SK-N-SH treated with all-trans-retinoic acid at 6 μM for 48 hours (cell line): ENCODE measurements around the gene TMEM200B.

Source experiments
- ATAC-seq: fragments of 200-7000 bp; cut with Tn5 transposase; 3 replicates; pipeline ENCODE4 v1.9.1; 2020; ENCODE audit warnings: mild to moderate bottlenecking, moderate library complexity
- ARNTL ChIP-seq: fragments of 450-650 bp; formaldehyde crosslinking; IDR thresholded peaks from 2 replicates; pipeline ENCODE4 v1.5.0; 2020; ENCODE audit warnings: low read depth, mild to moderate bottlenecking, moderate library complexity, borderline replicate concordance
- BACH2 ChIP-seq: fragments of 250-450 bp; sonication (Bioruptor Pico); IDR thresholded peaks from 2 replicates; pipeline ENCODE4 v1.9.0; 2021; ENCODE audit warnings: mild to moderate bottlenecking, borderline replicate concordance
- CSDC2 ChIP-seq: fragments of 250-450 bp; sonication (Bioruptor Pico); IDR thresholded peaks from 2 replicates; pipeline ENCODE4 v1.5.0; 2020; ENCODE audit warnings: mild to moderate bottlenecking, moderate library complexity
- ESRRG ChIP-seq: fragments of 250-450 bp; sonication (Bioruptor Pico); IDR thresholded peaks from 2 replicates; pipeline ENCODE4 v1.6.1; 2021; ENCODE audit warnings: mild to moderate bottlenecking
- GLIS3 ChIP-seq: fragments of 250-450 bp; sonication (Bioruptor Pico); IDR thresholded peaks from 2 replicates; pipeline ENCODE4 v1.5.0; 2020; ENCODE audit warnings: mild to moderate bottlenecking, moderate library complexity
- ISL1 ChIP-seq: fragments of 250-450 bp; sonication (Bioruptor Pico); IDR thresholded peaks from 2 replicates; pipeline ENCODE4 v2.1.2; 2022; ENCODE audit warnings: mild to moderate bottlenecking, moderate library complexity
- OSR1 ChIP-seq: fragments of 250-450 bp; sonication (Bioruptor Pico); IDR thresholded peaks from 2 replicates; pipeline ENCODE4 v1.8.0; 2022; ENCODE audit warnings: moderate library complexity, mild to moderate bottlenecking, inconsistent platforms
- RARB ChIP-seq: fragments of 250-450 bp; sonication (Bioruptor Pico); IDR thresholded peaks from 2 replicates; pipeline ENCODE4 v1.8.0; 2021; ENCODE audit warnings: mild to moderate bottlenecking, moderate library complexity
- SNAI2 ChIP-seq: fragments of 250-450 bp; sonication (Bioruptor Pico); IDR thresholded peaks from 2 replicates; pipeline ENCODE4 v1.5.0; 2020; ENCODE audit warnings: mild to moderate bottlenecking, moderate library complexity
- TCF4 ChIP-seq: fragments of 250-450 bp; sonication (Bioruptor Pico); IDR thresholded peaks from 2 replicates; pipeline ENCODE4 v1.8.0; 2021; ENCODE audit warnings: mild to moderate bottlenecking, moderate library complexity, borderline replicate concordance
- TOX ChIP-seq: fragments of 250-450 bp; sonication (Bioruptor Pico); IDR thresholded peaks from 2 replicates; pipeline ENCODE4 v1.8.0; 2021; ENCODE audit warnings: mild to moderate bottlenecking, moderate library complexity, borderline replicate concordance
- ZFP3 ChIP-seq: fragments of 250-450 bp; sonication (Bioruptor Pico); IDR thresholded peaks from 2 replicates; pipeline ENCODE4 v1.5.0; 2020; ENCODE audit warnings: mild to moderate bottlenecking, moderate library complexity
- ZFP30 ChIP-seq: fragments of 450-650 bp; formaldehyde crosslinking; IDR thresholded peaks from 2 replicates; pipeline ENCODE4 v1.5.0; 2022; ENCODE audit warnings: mild to moderate bottlenecking, moderate library complexity
- ZNF565 ChIP-seq: fragments of 450-650 bp; formaldehyde crosslinking; conservative IDR thresholded peaks from 2 replicates; pipeline ENCODE4 v1.5.0; 2020; ENCODE audit warnings: low read depth, mild to moderate bottlenecking, moderate library complexity
- ZNF70 ChIP-seq: fragments of 450-650 bp; formaldehyde crosslinking; IDR thresholded peaks from 2 replicates; pipeline ENCODE4 v1.5.0; 2020; ENCODE audit warnings: mild to moderate bottlenecking, moderate library complexity
- ZNF8 ChIP-seq: fragments of 450-650 bp; formaldehyde crosslinking; IDR thresholded peaks from 2 replicates; pipeline ENCODE4 v1.5.0; 2020; ENCODE audit warnings: mild to moderate bottlenecking, moderate library complexity
- TF ChIP-seq, protein P1 (sequence below): fragments of 250-450 bp; sonication (Bioruptor Pico); IDR thresholded peaks from 2 replicates; pipeline ENCODE4 v1.8.0; 2020; ENCODE audit warnings: mild to moderate bottlenecking, moderate library complexity, borderline replicate concordance
- TF ChIP-seq, protein P2 (sequence below): fragments of 250-450 bp; sonication (Bioruptor Pico); IDR thresholded peaks from 2 replicates; pipeline ENCODE4 v1.8.0; 2021; ENCODE audit warnings: low read depth, mild to moderate bottlenecking, moderate library complexity, borderline replicate concordance
- TF ChIP-seq, protein P3 (sequence below): fragments of 250-450 bp; sonication (Bioruptor Pico); IDR thresholded peaks from 2 replicates; pipeline ENCODE4 v1.5.0; 2020; ENCODE audit warnings: mild to moderate bottlenecking, moderate library complexity
- TF ChIP-seq, protein P4 (sequence below): fragments of 250-450 bp; sonication (Bioruptor Pico); IDR thresholded peaks from 2 replicates; pipeline ENCODE4 v1.5.1; 2021; ENCODE audit warnings: mild to moderate bottlenecking, moderate library complexity
- TF ChIP-seq, protein P5 (sequence below): fragments of 250-450 bp; sonication (Bioruptor Pico); IDR thresholded peaks from 2 replicates; pipeline ENCODE4 v1.5.1; 2020; ENCODE audit warnings: low read depth, mild to moderate bottlenecking, moderate library complexity

Gene TMEM200B

DNA sequence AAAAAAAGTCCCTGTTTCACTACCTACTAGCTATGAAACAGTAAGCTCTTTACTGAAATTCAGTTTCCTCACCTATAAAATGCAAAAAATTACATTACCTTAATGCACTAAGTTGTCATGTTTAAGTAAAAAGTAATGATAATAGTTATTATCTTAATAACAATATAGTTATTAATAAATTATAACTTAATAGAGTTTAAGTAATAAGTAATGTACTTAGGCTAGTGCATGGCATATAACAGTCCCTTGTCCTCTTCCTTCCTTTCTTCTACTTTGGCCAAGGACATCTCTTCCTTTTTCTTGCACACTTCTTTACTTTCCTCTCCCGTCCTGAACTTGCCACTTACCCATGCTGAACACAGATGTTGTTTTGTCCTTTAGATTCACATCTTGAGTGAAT, 9.0 kb downstream of the TMEM200B start:
- ATAC-seq = no peak
- TF ChIP-seq, protein P1, sequence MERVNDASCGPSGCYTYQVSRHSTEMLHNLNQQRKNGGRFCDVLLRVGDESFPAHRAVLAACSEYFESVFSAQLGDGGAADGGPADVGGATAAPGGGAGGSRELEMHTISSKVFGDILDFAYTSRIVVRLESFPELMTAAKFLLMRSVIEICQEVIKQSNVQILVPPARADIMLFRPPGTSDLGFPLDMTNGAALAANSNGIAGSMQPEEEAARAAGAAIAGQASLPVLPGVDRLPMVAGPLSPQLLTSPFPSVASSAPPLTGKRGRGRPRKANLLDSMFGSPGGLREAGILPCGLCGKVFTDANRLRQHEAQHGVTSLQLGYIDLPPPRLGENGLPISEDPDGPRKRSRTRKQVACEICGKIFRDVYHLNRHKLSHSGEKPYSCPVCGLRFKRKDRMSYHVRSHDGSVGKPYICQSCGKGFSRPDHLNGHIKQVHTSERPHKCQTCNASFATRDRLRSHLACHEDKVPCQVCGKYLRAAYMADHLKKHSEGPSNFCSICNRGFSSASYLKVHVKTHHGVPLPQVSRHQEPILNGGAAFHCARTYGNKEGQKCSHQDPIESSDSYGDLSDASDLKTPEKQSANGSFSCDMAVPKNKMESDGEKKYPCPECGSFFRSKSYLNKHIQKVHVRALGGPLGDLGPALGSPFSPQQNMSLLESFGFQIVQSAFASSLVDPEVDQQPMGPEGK (CRISPR knock-in tag) = no peak
- TF ChIP-seq, protein P2, sequence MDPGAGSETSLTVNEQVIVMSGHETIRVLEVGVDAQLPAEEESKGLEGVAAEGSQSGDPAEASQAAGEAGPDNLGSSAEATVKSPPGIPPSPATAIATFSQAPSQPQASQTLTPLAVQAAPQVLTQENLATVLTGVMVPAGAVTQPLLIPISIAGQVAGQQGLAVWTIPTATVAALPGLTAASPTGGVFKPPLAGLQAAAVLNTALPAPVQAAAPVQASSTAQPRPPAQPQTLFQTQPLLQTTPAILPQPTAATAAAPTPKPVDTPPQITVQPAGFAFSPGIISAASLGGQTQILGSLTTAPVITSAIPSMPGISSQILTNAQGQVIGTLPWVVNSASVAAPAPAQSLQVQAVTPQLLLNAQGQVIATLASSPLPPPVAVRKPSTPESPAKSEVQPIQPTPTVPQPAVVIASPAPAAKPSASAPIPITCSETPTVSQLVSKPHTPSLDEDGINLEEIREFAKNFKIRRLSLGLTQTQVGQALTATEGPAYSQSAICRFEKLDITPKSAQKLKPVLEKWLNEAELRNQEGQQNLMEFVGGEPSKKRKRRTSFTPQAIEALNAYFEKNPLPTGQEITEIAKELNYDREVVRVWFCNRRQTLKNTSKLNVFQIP (CRISPR knock-in tag) = no peak
- TF ChIP-seq BACH2 (CRISPR knock-in tag) = no peak
- TF ChIP-seq ISL1 (CRISPR knock-in tag) = no peak
- TF ChIP-seq, protein P3, sequence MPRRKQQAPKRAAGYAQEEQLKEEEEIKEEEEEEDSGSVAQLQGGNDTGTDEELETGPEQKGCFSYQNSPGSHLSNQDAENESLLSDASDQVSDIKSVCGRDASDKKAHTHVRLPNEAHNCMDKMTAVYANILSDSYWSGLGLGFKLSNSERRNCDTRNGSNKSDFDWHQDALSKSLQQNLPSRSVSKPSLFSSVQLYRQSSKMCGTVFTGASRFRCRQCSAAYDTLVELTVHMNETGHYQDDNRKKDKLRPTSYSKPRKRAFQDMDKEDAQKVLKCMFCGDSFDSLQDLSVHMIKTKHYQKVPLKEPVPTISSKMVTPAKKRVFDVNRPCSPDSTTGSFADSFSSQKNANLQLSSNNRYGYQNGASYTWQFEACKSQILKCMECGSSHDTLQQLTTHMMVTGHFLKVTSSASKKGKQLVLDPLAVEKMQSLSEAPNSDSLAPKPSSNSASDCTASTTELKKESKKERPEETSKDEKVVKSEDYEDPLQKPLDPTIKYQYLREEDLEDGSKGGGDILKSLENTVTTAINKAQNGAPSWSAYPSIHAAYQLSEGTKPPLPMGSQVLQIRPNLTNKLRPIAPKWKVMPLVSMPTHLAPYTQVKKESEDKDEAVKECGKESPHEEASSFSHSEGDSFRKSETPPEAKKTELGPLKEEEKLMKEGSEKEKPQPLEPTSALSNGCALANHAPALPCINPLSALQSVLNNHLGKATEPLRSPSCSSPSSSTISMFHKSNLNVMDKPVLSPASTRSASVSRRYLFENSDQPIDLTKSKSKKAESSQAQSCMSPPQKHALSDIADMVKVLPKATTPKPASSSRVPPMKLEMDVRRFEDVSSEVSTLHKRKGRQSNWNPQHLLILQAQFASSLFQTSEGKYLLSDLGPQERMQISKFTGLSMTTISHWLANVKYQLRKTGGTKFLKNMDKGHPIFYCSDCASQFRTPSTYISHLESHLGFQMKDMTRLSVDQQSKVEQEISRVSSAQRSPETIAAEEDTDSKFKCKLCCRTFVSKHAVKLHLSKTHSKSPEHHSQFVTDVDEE (CRISPR knock-in tag) = no peak
- no peak for TF ChIP-seq CSDC2 (CRISPR knock-in tag)
- no peak for TF ChIP-seq ZFP3 (CRISPR knock-in tag)
- TF ChIP-seq ZNF8 = no peak
- TF ChIP-seq TOX = no peak
- TF ChIP-seq ZFP30 = no peak
- no peak for TF ChIP-seq ZNF70 (CRISPR knock-in tag)
- TF ChIP-seq, protein P4, sequence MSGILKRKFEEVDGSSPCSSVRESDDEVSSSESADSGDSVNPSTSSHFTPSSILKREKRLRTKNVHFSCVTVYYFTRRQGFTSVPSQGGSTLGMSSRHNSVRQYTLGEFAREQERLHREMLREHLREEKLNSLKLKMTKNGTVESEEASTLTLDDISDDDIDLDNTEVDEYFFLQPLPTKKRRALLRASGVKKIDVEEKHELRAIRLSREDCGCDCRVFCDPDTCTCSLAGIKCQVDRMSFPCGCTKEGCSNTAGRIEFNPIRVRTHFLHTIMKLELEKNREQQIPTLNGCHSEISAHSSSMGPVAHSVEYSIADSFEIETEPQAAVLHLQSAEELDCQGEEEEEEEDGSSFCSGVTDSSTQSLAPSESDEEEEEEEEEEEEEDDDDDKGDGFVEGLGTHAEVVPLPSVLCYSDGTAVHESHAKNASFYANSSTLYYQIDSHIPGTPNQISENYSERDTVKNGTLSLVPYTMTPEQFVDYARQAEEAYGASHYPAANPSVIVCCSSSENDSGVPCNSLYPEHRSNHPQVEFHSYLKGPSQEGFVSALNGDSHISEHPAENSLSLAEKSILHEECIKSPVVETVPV (CRISPR knock-in tag) = no peak

DNA sequence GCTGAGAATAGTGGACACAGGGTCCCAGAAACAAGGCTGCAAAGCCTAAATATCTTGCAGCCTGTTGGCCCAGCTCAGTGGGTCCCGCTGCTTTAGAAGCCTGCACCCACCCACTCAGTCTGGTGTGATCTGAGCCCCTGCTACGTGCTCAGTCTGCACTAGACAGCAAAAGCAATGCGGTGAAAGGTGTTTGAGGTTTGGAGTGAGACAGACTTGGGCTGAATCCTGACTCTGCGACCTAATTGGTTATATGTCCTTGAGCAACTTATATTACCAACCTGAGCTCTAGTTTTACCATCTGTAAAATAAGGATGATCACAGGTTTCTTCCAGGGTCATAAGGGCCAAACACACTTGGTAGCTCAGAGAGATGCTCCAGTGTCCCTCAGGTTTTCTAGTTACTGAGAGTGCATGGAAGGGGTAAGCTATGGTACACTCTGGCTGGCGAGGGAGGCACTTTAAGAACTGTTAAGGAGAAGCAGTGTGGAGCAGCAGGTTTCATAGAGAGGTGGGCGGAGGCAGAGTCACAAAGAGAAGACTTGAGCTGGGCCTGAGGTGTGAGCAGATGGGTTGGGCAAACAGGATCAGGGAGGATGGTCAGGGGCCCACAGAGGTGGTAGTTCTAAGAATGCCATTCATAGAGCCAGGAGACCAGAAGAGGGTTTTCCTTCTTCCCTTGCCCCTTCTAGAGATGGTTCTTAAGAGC, 10.1 kb downstream of the TMEM200B start:
- ATAC-seq = no peak
- no peak for TF ChIP-seq CSDC2 (CRISPR knock-in tag)
- TF ChIP-seq ZFP3 (CRISPR knock-in tag) = no peak
- no peak for TF ChIP-seq ESRRG (CRISPR knock-in tag)
- no peak for TF ChIP-seq ZNF8
- no peak for TF ChIP-seq SNAI2 (CRISPR knock-in tag)
- TF ChIP-seq TCF4 (CRISPR knock-in tag) = no peak
- no peak for TF ChIP-seq OSR1 (CRISPR knock-in tag)
- TF ChIP-seq, protein P2 (CRISPR knock-in tag) = no peak
- TF ChIP-seq BACH2 (CRISPR knock-in tag) = no peak
- no peak for TF ChIP-seq RARB (CRISPR knock-in tag)
- no peak for TF ChIP-seq ISL1 (CRISPR knock-in tag)
- TF ChIP-seq, protein P4 (CRISPR knock-in tag) = no peak
- TF ChIP-seq GLIS3 (CRISPR knock-in tag) = no peak
- TF ChIP-seq, protein P5, sequence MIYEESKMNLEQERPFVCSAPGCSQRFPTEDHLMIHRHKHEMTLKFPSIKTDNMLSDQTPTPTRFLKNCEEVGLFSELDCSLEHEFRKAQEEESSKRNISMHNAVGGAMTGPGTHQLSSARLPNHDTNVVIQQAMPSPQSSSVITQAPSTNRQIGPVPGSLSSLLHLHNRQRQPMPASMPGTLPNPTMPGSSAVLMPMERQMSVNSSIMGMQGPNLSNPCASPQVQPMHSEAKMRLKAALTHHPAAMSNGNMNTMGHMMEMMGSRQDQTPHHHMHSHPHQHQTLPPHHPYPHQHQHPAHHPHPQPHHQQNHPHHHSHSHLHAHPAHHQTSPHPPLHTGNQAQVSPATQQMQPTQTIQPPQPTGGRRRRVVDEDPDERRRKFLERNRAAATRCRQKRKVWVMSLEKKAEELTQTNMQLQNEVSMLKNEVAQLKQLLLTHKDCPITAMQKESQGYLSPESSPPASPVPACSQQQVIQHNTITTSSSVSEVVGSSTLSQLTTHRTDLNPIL (CRISPR knock-in tag) = no peak
- TF ChIP-seq TOX = no peak
- no peak for TF ChIP-seq ZNF565 (CRISPR knock-in tag)
- TF ChIP-seq ZNF70 (CRISPR knock-in tag) = no peak
- TF ChIP-seq ARNTL (CRISPR knock-in tag) = no peak
- TF ChIP-seq, all 23 proteins: peak for 0
